Measurements from ENCODE around the gene CD300LG.

DNA sequence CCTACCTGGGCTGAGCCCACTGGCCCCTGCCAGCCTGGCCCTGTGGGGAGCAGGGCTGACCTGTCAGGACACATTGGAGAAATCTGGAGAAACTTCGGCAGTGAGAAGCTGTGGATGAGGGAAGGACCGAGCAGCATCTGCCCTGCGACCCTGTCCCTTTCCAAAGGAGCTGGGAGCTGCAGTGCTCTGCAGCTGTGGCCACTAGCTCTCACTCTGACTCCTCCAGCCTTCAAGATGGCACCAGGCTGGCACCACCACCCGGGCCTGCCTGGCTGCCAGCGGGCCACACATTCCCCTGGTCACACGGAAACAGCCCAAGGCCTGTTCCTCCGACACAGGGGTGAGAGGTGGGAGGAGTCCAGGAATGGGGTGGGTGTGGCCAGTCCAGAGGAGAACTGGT, 30.1 kb downstream of the CD300LG start:
- TF ChIP-seq, protein P1, sequence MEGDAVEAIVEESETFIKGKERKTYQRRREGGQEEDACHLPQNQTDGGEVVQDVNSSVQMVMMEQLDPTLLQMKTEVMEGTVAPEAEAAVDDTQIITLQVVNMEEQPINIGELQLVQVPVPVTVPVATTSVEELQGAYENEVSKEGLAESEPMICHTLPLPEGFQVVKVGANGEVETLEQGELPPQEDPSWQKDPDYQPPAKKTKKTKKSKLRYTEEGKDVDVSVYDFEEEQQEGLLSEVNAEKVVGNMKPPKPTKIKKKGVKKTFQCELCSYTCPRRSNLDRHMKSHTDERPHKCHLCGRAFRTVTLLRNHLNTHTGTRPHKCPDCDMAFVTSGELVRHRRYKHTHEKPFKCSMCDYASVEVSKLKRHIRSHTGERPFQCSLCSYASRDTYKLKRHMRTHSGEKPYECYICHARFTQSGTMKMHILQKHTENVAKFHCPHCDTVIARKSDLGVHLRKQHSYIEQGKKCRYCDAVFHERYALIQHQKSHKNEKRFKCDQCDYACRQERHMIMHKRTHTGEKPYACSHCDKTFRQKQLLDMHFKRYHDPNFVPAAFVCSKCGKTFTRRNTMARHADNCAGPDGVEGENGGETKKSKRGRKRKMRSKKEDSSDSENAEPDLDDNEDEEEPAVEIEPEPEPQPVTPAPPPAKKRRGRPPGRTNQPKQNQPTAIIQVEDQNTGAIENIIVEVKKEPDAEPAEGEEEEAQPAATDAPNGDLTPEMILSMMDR (conservative IDR thresholded peaks at IDR 0.05; ENCODE audit: low read length), result no peak
- TF ChIP-seq EZH2phosphoT487 (IDR thresholded peaks at IDR 0.05; ENCODE audit: borderline replicate concordance, low read depth, low read length), result no peak

Data from OCI-LY7 (cell line).